Measurements from ENCODE around the gene DNPH1.

DNPH1 gene

DNA sequence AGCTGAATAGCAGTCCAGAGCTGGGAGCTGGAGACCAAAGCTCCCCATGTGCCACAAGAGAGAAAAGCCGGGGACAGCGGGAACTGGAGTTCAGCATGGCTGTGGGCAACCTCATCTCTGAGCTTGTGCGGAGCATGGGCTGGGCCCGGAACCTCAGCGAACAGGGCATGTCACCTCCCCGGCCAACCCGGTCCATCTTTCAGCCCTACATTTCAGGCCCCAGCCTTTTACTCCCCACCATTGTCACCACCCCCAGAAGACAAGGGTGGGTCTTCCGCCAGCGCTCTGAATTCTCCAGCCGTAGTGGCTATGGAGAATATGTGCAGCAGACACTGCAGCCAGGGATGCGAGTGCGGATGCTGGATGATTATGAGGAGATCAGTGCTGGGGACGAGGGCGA, 43.3 kb downstream of the DNPH1 start:
- Histone ChIP-seq H3K27ac (ENCODE audit: low read length, poor library complexity, severe bottlenecking) (no peak overlapping the region), H3K79me1 (replicated peaks; ENCODE audit: low read length, poor library complexity, severe bottlenecking) (peaks cover 40% of the 10 kb centered on the region), H3K9me3 (ENCODE audit: control insufficient read depth, low read length) (no peaks in the 10 kb centered on the region), H3K23ac (ENCODE audit: low read length in 2 of 2) (no peak overlapping the region), H2BK15ac (ENCODE audit: low read depth, poor library complexity, severe bottlenecking) (no peak overlapping the region), H3K18ac (ENCODE audit: low read depth in 1 of 2, low read length in 2 of 2) (no peak overlapping the region), H3K4me2 (ENCODE audit: low read length, poor library complexity, severe bottlenecking) (no peak overlapping the region), H3K27me3 (ENCODE audit: control insufficient read depth in 1 of 2, insufficient read depth in 1 of 2, low read length in 2 of 2) (no peaks in the 10 kb centered on the region), H2BK12ac (ENCODE audit: low read length in 2 of 2) (no peak overlapping the region), H3K14ac (ENCODE audit: low read length in 2 of 2) (no peak overlapping the region), H2BK120ac (ENCODE audit: low read depth, low read length) (no peak overlapping the region), H3K36me3 (ENCODE audit: control insufficient read depth in 1 of 2, insufficient read depth in 2 of 2, low read depth in 1 of 2, low read length in 2 of 2) (peaks cover 40 to 53% of the 10 kb centered on the region in 2 experiments), H3K4me1 (ENCODE audit: control insufficient read depth, insufficient read depth, low read depth, low read length) (peaks cover 13% of the 10 kb centered on the region), H3K9ac (ENCODE audit: low read length) (no peak overlapping the region), H3K4me3 (ENCODE audit: insufficient read depth in 1 of 2, low read depth in 1 of 2, low read length in 2 of 2) (no peak overlapping the region), H3K4ac (ENCODE audit: low read depth in 1 of 2, low read length in 2 of 2) (no peak overlapping the region), H2AK5ac (ENCODE audit: low read length, severe bottlenecking) (no peak overlapping the region), H2AFZ (ENCODE audit: low read depth, low read length) (no peak overlapping the region), H4K91ac (ENCODE audit: low read length) (no peak overlapping the region), H2BK5ac (ENCODE audit: low read depth, low read length, poor library complexity, severe bottlenecking) (no peak overlapping the region), H4K8ac (ENCODE audit: low read length) (no peak overlapping the region)
- no peak for DNase-seq
- over 99% methylated on average over 14 of the region's 14 CpGs for WGBS

- Histone ChIP-seq H3K4me2 (ENCODE audit: low read length, poor library complexity, severe bottlenecking) (no peak overlapping the region), H4K8ac (ENCODE audit: low read length) (no peak overlapping the region), H3K79me1 (replicated peaks; ENCODE audit: low read length, poor library complexity, severe bottlenecking) (peaks cover 38% of the 10 kb centered on the region), H3K27me3 (ENCODE audit: control insufficient read depth in 1 of 2, insufficient read depth in 1 of 2, low read length in 2 of 2) (no peaks in the 10 kb centered on the region), H4K91ac (ENCODE audit: low read length) (no peak overlapping the region), H2BK120ac (ENCODE audit: low read depth, low read length) (no peak overlapping the region), H3K23ac (ENCODE audit: low read length in 2 of 2) (no peak overlapping the region), H2BK12ac (ENCODE audit: low read length in 2 of 2) (no peak overlapping the region), H2AFZ (ENCODE audit: low read depth, low read length) (no peak overlapping the region), H3K9me3 (ENCODE audit: control insufficient read depth, low read length) (no peaks in the 10 kb centered on the region), H3K4me1 (ENCODE audit: control insufficient read depth, insufficient read depth, low read depth, low read length) (peaks cover 13% of the 10 kb centered on the region), H2BK15ac (ENCODE audit: low read depth, poor library complexity, severe bottlenecking) (no peak overlapping the region), H2AK5ac (ENCODE audit: low read length, severe bottlenecking) (no peak overlapping the region), H3K27ac (ENCODE audit: low read length, poor library complexity, severe bottlenecking) (no peak overlapping the region), H3K14ac (ENCODE audit: low read length in 2 of 2) (no peak overlapping the region), H3K4me3 (ENCODE audit: insufficient read depth in 1 of 2, low read depth in 1 of 2, low read length in 2 of 2) (no peak overlapping the region), H3K18ac (ENCODE audit: low read depth in 1 of 2, low read length in 2 of 2) (no peak overlapping the region), H3K36me3 (ENCODE audit: control insufficient read depth in 1 of 2, insufficient read depth in 2 of 2, low read depth in 1 of 2, low read length in 2 of 2) (peaks cover 46 to 50% of the 10 kb centered on the region in 2 experiments), H3K4ac (ENCODE audit: low read depth in 1 of 2, low read length in 2 of 2) (no peak overlapping the region), H3K9ac (ENCODE audit: low read length) (peak overlapping the region; percentile 20), H2BK5ac (ENCODE audit: low read depth, low read length, poor library complexity, severe bottlenecking) (no peak overlapping the region)
- WGBS: 93% methylated on average over 5 of the region's 5 CpGs
- DNase-seq: no peak
Observed at GRCh38 chr6:43185391-43185985, 43.8 kb downstream of the DNPH1 start.

DNA sequence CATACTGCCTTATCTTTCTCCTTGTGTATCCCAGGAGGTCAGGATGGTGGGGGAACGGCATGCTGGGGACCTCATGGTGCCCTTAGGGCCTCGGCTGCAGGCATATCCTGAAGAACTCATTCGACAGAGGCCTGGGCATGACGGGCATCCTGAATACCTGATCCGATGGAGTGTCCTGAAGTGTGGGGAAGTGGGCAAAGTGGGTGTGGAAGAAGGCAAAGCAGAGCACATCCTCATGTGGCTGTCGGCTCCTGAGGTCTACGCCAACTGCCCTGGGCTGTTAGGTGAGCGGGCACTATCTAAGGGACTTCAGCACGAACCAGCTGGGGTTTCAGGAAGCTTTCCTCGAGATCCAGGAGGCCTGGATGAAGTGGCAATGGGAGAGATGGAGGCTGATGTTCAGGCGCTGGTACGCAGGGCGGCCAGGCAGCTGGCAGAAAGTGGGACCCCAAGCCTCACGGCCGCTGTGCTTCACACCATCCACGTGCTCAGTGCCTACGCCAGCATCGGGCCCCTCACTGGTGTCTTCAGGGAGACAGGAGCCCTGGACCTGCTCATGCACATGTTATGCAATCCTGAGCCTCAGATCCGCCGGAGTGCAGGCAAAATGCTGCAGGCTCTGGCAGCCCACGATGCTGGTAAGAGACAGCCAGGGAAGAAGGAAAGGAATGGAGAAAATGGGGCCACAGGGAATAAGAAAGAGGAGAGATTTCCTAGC, 44.9 kb downstream of the DNPH1 start:
- peak overlapping the region; percentile 20 for H3K9ac ChIP-seq (ENCODE audit: low read length)
- H3K79me1 ChIP-seq (replicated peaks; ENCODE audit: low read length, poor library complexity, severe bottlenecking): peaks cover 43% of the 10 kb centered on the region
- no peak overlapping the region for H4K8ac ChIP-seq (ENCODE audit: low read length)
- H4K91ac ChIP-seq (ENCODE audit: low read length): no peak overlapping the region
- H2BK120ac ChIP-seq (ENCODE audit: low read depth, low read length): no peak overlapping the region
- no peak overlapping the region for H2AFZ ChIP-seq (ENCODE audit: low read depth, low read length)
- peaks cover 51 to 55% of the 10 kb centered on the region in 2 experiments for H3K36me3 ChIP-seq (ENCODE audit: control insufficient read depth in 1 of 2, insufficient read depth in 2 of 2, low read depth in 1 of 2, low read length in 2 of 2)
- H2BK15ac ChIP-seq (ENCODE audit: low read depth, poor library complexity, severe bottlenecking): no peak overlapping the region
- H2BK5ac ChIP-seq (ENCODE audit: low read depth, low read length, poor library complexity, severe bottlenecking): no peak overlapping the region
- H3K4me2 ChIP-seq (ENCODE audit: low read length, poor library complexity, severe bottlenecking): no peak overlapping the region
- H3K23ac ChIP-seq (ENCODE audit: low read length in 2 of 2): no peak overlapping the region
- DNase-seq: no peak
- WGBS: 95% methylated on average over 21 of the region's 21 CpGs
- H3K4me1 ChIP-seq (ENCODE audit: control insufficient read depth, insufficient read depth, low read depth, low read length): peaks cover 14% of the 10 kb centered on the region
- no peak overlapping the region for H3K4ac ChIP-seq (ENCODE audit: low read depth in 1 of 2, low read length in 2 of 2)
- no peak overlapping the region for H3K18ac ChIP-seq (ENCODE audit: low read depth in 1 of 2, low read length in 2 of 2)
- H3K9me3 ChIP-seq (ENCODE audit: control insufficient read depth, low read length): no peaks in the 10 kb centered on the region
- no peak overlapping the region for H2AK5ac ChIP-seq (ENCODE audit: low read length, severe bottlenecking)
- H2BK12ac ChIP-seq (ENCODE audit: low read length in 2 of 2): no peak overlapping the region
- no peak overlapping the region for H3K4me3 ChIP-seq (ENCODE audit: insufficient read depth in 1 of 2, low read depth in 1 of 2, low read length in 2 of 2)
- H3K14ac ChIP-seq (ENCODE audit: low read length in 2 of 2): no peak overlapping the region
- no peak overlapping the region for H3K27ac ChIP-seq (ENCODE audit: low read length, poor library complexity, severe bottlenecking)
- no peaks in the 10 kb centered on the region for H3K27me3 ChIP-seq (ENCODE audit: control insufficient read depth in 1 of 2, insufficient read depth in 1 of 2, low read length in 2 of 2)

DNA sequence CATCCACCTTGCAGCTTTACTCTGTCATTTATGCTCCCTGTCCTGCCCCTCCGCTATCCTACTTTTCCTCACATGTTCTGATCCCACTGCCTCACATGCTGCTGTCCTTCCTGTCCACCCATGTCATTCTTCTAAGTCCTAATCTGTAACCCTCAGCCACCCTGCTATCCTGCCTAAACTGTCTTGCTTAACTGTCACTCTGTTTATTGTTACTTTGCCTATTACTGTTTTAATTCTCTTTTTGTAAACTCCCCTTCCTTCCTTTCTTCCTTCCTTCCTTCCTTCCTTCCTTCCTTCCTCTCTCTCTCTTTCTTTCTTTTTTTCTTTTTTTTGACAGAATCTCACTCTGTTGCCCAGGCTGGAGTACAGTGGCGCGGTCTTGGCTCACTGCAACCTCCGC, 45.8 kb downstream of the DNPH1 start:
- no peak overlapping the region for H3K23ac ChIP-seq (ENCODE audit: low read length in 2 of 2)
- H3K79me1 ChIP-seq (replicated peaks; ENCODE audit: low read length, poor library complexity, severe bottlenecking): peaks cover 50% of the 10 kb centered on the region
- no peaks in the 10 kb centered on the region for H3K27me3 ChIP-seq (ENCODE audit: control insufficient read depth in 1 of 2, insufficient read depth in 1 of 2, low read length in 2 of 2)
- H3K9ac ChIP-seq (ENCODE audit: low read length): peak overlapping the region; percentile 89
- no peak overlapping the region for H2BK15ac ChIP-seq (ENCODE audit: low read depth, poor library complexity, severe bottlenecking)
- H3K18ac ChIP-seq (ENCODE audit: low read depth in 1 of 2, low read length in 2 of 2): no peak overlapping the region
- H3K14ac ChIP-seq (ENCODE audit: low read length in 2 of 2): no peak overlapping the region
- peak overlapping the region in 1 of 2 experiments; percentile 90 for H3K4me3 ChIP-seq (ENCODE audit: insufficient read depth in 1 of 2, low read depth in 1 of 2, low read length in 2 of 2)
- no peak overlapping the region for H2AK5ac ChIP-seq (ENCODE audit: low read length, severe bottlenecking)
- H4K8ac ChIP-seq (ENCODE audit: low read length): no peak overlapping the region
- no peak overlapping the region for H3K27ac ChIP-seq (ENCODE audit: low read length, poor library complexity, severe bottlenecking)
- H3K4ac ChIP-seq (ENCODE audit: low read depth in 1 of 2, low read length in 2 of 2): no peak overlapping the region
- H3K36me3 ChIP-seq (ENCODE audit: control insufficient read depth in 1 of 2, insufficient read depth in 2 of 2, low read depth in 1 of 2, low read length in 2 of 2): peaks cover 57 to 62% of the 10 kb centered on the region in 2 experiments
- no peak overlapping the region for H2AFZ ChIP-seq (ENCODE audit: low read depth, low read length)
- 100% methylated on average over 4 of the region's 4 CpGs for WGBS
- no peak overlapping the region for H2BK120ac ChIP-seq (ENCODE audit: low read depth, low read length)
- no peak overlapping the region for H2BK5ac ChIP-seq (ENCODE audit: low read depth, low read length, poor library complexity, severe bottlenecking)
- H3K4me2 ChIP-seq (ENCODE audit: low read length, poor library complexity, severe bottlenecking): no peak overlapping the region
- peaks cover 14% of the 10 kb centered on the region for H3K4me1 ChIP-seq (ENCODE audit: control insufficient read depth, insufficient read depth, low read depth, low read length)
- H2BK12ac ChIP-seq (ENCODE audit: low read length in 2 of 2): no peak overlapping the region
- H3K9me3 ChIP-seq (ENCODE audit: control insufficient read depth, low read length): no peaks in the 10 kb centered on the region
- H4K91ac ChIP-seq (ENCODE audit: low read length): no peak overlapping the region
- no peak for DNase-seq

Data from mesenchymal stem cell (in vitro differentiated cells and primary cell).